Pancreas (tissue), 10 donors: ENCODE data around the gene ICAM1. TPM values are rescaled to one million over a fixed set of nuclear protein-coding genes. Genes with fewer than 3 reads are reported as not detected.

Experiments used
- ATAC-seq, 4 donors: fragments of 200-7000 bp; cut with Tn5 transposase; one replicate each; pipeline versions ENCODE4 v1.8.0 to v1.9.1; 2020; ENCODE audit warnings: mild to moderate bottlenecking in 4 of 4, moderate library complexity in 4 of 4
- DNase-seq, 6 donors: peaks; one replicate each; pipeline ENCODE4 v3.0.0-alpha.2; 2020
- FAIRE-seq: peaks from 2 replicates; lab custom pipeline; 2012; peaks lifted over from hg19 to GRCh38; lab: Jason Lieb, UNC
- H3K27ac ChIP-seq, 4 donors: fragments of 200-600 bp; sonication (generic); 1 replicate in 3 of 4; 2 replicates in 1 of 4; pipeline versions ENCODE4 v1.5.0 to v1.8.0; 2020
- H3K27me3 ChIP-seq, 4 donors: fragments of 200-600 bp; one replicate each; pipeline ENCODE4 v1.8.0; 2021
- H3K36me3 ChIP-seq, 3 donors: fragments of 200-600 bp; sonication (generic) in 1 of 3; one replicate each; pipeline versions ENCODE4 v1.5.0 to v1.8.0; 2020 to 2021
- H3K4me1 ChIP-seq, 3 donors: fragments of 200-600 bp; one replicate each; pipeline ENCODE4 v1.8.0; 2021
- H3K4me3 ChIP-seq, 4 donors: fragments of 200-600 bp; sonication (generic) in 2 of 4; one replicate each; pipeline versions ENCODE4 v1.5.0 to v1.8.0; 2020 to 2021
- H3K9me3 ChIP-seq, 4 donors: fragments of 200-600 bp; one replicate each; pipeline ENCODE4 v1.8.0; 2021
- CTCF ChIP-seq, 4 donors: fragments of 200-600 bp; sonication (generic) in 3 of 4; IDR thresholded peaks; one replicate each; pipeline versions ENCODE4 v1.5.0 to v1.8.0; 2021; ENCODE audit warnings: antibody characterized with exemption in 4 of 4
- WGBS, 2 donors: extraction: QIAGEN DNeasy Blood & Tissue Kit; methylation state at CpG; one replicate each; pipeline ENCODE4 v1.1.7; 2013; 5-methylcytosine and 5-hydroxymethylcytosine counted together
- intact Hi-C, 3 donors: fragments of 100-400 bp; cut with DNase I; formaldehyde crosslinking; loops; one replicate each; pipeline versions ENCODE4 v1.11.1 to v1.14.2; 2022
- polyA plus RNA-seq, 2 donors: library from polyadenylated mRNA; stranded (reverse); fragments of 200-250 nt; gene quantifications; one replicate each; pipeline ENCODE4 v1.2.3, GENCODE V29; 2013
- total RNA-seq, 6 donors: library from RNA; stranded (reverse); fragmentation: NEBNext Ultra II Directional in 4 of 6; extraction: Animal tissue kit (Norgen Biotek cat#: 25700) in 4 of 6; gene quantifications; one replicate each; pipeline versions ENCODE4 v1.2.1 to v1.2.4, GENCODE V29; 2021 to 2023
- donor health status: healthy with polysubstance abuse.
- donor health status: DM: no; HTN: no; CAD: no; lungs with moderate emphysema.
- donor health status: DM: no; HTN: no; CAD: no.
- donor health status: control.
- donor health status: control.
- donor health status: Bipolar disorder and iron deficiency.
- donor health status: DM: yes; HTN: yes; CAD: no.
- donor health status: DM: no; HTN: no; CAD: no.
- donor health status: DM: no; HTN: no; CAD: no.
- donor health status: DM: yes; HTN: yes; CAD: no.

Gene ICAM1
- total and polyA plus RNA-seq, 8 donors = 2.2 to 32.4 (median 6.8) TPM

- DNase-seq = no peak
- no peak for ATAC-seq
- TF ChIP-seq CTCF (IDR thresholded peaks at IDR 0.05) = no peak
- no peak overlapping the region for H3K27ac ChIP-seq
- intact Hi-C loops = no loop called here
- no peak for FAIRE-seq
- no peaks in the 10 kb centered on the region for H3K27me3 ChIP-seq
- H3K4me3 ChIP-seq = no peak overlapping the region
- WGBS, 2 donors = 70 to 75% methylated on average over 7 of the region's 7 CpGs
- no peaks in the 10 kb centered on the region for H3K4me1 ChIP-seq
- H3K9me3 ChIP-seq = no peaks in the 10 kb centered on the region
- peaks cover 0 to 4% (median 0%) of the 10 kb centered on the region in 3 donors for H3K36me3 ChIP-seq
These were observed 8.1 kb upstream of the ICAM1 start for GRCh38 chr19:10262771-10263170.

- Histone ChIP-seq H3K4me3 (no peak overlapping the region), H3K9me3 (no peaks in the 10 kb centered on the region), H3K27me3 (no peaks in the 10 kb centered on the region), H3K4me1 (peaks cover 0 to 10% (median 6%) of the 10 kb centered on the region in 3 donors), H3K27ac (peak overlapping the region in 2 of 4 donors; percentile 34 to 39), H3K36me3 (no peaks in the 10 kb centered on the region)
- FAIRE-seq (no peak), ATAC-seq (no peak), DNase-seq (no peak)
- no peak for TF ChIP-seq CTCF (IDR thresholded peaks at IDR 0.05)
- WGBS, 2 donors = 50 to 56% methylated on average over 7 of the region's 7 CpGs
- intact Hi-C loops = no loop called here
These were observed 4.2 kb upstream of the ICAM1 start for GRCh38 chr19:10266706-10267105.

- intact Hi-C loops = loop anchor here in 1 of 3 donors (2.0 kb wide), 1 partner anchor 121 kb away; no protein-coding TSS in a partner anchor
These were observed 2.8 kb upstream of the ICAM1 start for GRCh38 chr19:10268071-10268470.

GRCh38 chr19:10269333-10270179 lies 1.4 kb upstream of the ICAM1 start:
- peak; percentile 82 to 87 (median 85) for ATAC-seq

More at GRCh38 chr19:10268071-10268470, 2.8 kb upstream of the ICAM1 start:
- H3K4me3 ChIP-seq = no peak overlapping the region
- FAIRE-seq (no peak), DNase-seq (no peak), ATAC-seq (no peak)
- no peak overlapping the region for H3K27ac ChIP-seq
- H3K36me3 ChIP-seq = no peaks in the 10 kb centered on the region
- 60 to 68% methylated on average over 6 of the region's 6 CpGs for WGBS, 2 donors
- TF ChIP-seq CTCF (IDR thresholded peaks at IDR 0.05) = no peak
- no peaks in the 10 kb centered on the region for H3K9me3 ChIP-seq
- peaks cover 0 to 10% (median 6%) of the 10 kb centered on the region in 3 donors for H3K4me1 ChIP-seq
- no peaks in the 10 kb centered on the region for H3K27me3 ChIP-seq

More at GRCh38 chr19:10269333-10270179, 1.4 kb upstream of the ICAM1 start:
- Histone ChIP-seq H3K36me3 (no peaks in the 10 kb centered on the region), H3K27me3 (no peaks in the 10 kb centered on the region), H3K27ac (peak overlapping the region in 3 of 4 donors; percentile 31 to 86 (median 83)), H3K9me3 (no peaks in the 10 kb centered on the region), H3K4me1 (peaks cover 0 to 10% (median 6%) of the 10 kb centered on the region in 3 donors), H3K4me3 (peak overlapping the region in 3 of 4 donors; percentile 14 to 52 (median 33))
- TF ChIP-seq CTCF (IDR thresholded peaks at IDR 0.05) = peak; percentile 75 to 91 (median 82)
- WGBS, 2 donors = 4 to 6% methylated on average over 59 of the region's 59 CpGs
- peak; percentile 66 to 95 (median 81) for DNase-seq
- intact Hi-C loops = loop anchor here (2.0 to 10.0 kb wide), 3 partner anchors 118 to 125 kb away; no protein-coding TSS in a partner anchor
- FAIRE-seq = no peak
